CD14-positive monocyte (primary cell): ENCODE measurements around the gene LIPI. TPM values are rescaled to one million over a fixed set of nuclear protein-coding genes. Genes with fewer than 3 reads are reported as not detected.

Source experiments
- DNase-seq, 3 donors: peaks; one replicate each; pipeline ENCODE4 v3.0.0-alpha.2; 2011 to 2022
- H2AFZ ChIP-seq: 2 replicates; pipeline ENCODE4 v1.6.0; 2012; ENCODE audit warnings: mild to moderate bottlenecking, low read depth, low read length, inconsistent platforms; ENCODE audit not compliant: insufficient read depth, poor library complexity, severe bottlenecking
- H3K27ac ChIP-seq, 2 donors: 1 replicate in 1 of 2; 2 replicates in 1 of 2; pipeline ENCODE4 v1.5.1; 2012 to 2013; ENCODE audit warnings: low read length in 2 of 2, control low read depth in 1 of 2, inconsistent platforms in 1 of 2, low read depth in 1 of 2, mild to moderate bottlenecking in 1 of 2
- H3K27me3 ChIP-seq, 2 donors: one replicate each; pipeline versions ENCODE4 v1.6.0 to v1.6.1; 2011 to 2013; ENCODE audit warnings: low read length in 2 of 2; ENCODE audit not compliant: control insufficient read depth in 2 of 2, insufficient read depth in 2 of 2
- H3K36me3 ChIP-seq, 2 donors: replicated peaks in 1 of 2; 1 replicate in 1 of 2; 2 replicates in 1 of 2; pipeline versions ENCODE4 v1.5.1 to v1.6.1; 2012 to 2013; ENCODE audit warnings: low read length in 2 of 2, control low read depth in 1 of 2, inconsistent platforms in 1 of 2, mild to moderate bottlenecking in 1 of 2; ENCODE audit not compliant: insufficient read depth in 2 of 2, control insufficient read depth in 1 of 2
- H3K4me1 ChIP-seq, 2 donors: 1 replicate in 1 of 2; 2 replicates in 1 of 2; pipeline versions ENCODE4 v1.5.1 to v1.6.1; 2012 to 2013; ENCODE audit warnings: low read length in 2 of 2, control low read depth in 1 of 2, inconsistent platforms in 1 of 2, mild to moderate bottlenecking in 1 of 2, moderate library complexity in 1 of 2; ENCODE audit not compliant: insufficient read depth in 2 of 2, control insufficient read depth in 1 of 2
- H3K4me2 ChIP-seq: replicated peaks from 2 replicates; pipeline ENCODE3; 2012; ENCODE audit warnings: low read length, moderate library complexity, mild to moderate bottlenecking; ENCODE audit not compliant: poor library complexity, severe bottlenecking; ENCODE audit errors: extremely low read depth
- H3K4me3 ChIP-seq, 3 experiments: fragments of 200-600 bp in 1 of 3; sonication (generic) in 1 of 3; replicated peaks in 1 of 3; 1 replicate in 2 of 3; 2 replicates in 1 of 3; pipeline ENCODE4 v1.5.1; 2011 to 2013; ENCODE audit warnings: low read length in 3 of 3, mild to moderate bottlenecking in 3 of 3, control low read depth in 2 of 3, low read depth in 2 of 3, inconsistent platforms in 1 of 3, moderate library complexity in 1 of 3
- H3K79me2 ChIP-seq: 2 replicates; pipeline ENCODE4 v1.6.0; 2012; ENCODE audit warnings: mild to moderate bottlenecking, control low read depth, inconsistent platforms, low read length, moderate library complexity; ENCODE audit not compliant: insufficient read depth
- H3K9ac ChIP-seq: 2 replicates; pipeline ENCODE4 v1.6.0; 2017; ENCODE audit warnings: low read length, mild to moderate bottlenecking; ENCODE audit not compliant: insufficient read depth, poor library complexity, severe bottlenecking
- H3K9me3 ChIP-seq, 2 donors: replicated peaks in 1 of 2; 1 replicate in 1 of 2; 2 replicates in 1 of 2; pipeline versions ENCODE4 v1.5.1 to v1.6.1; 2012 to 2013; ENCODE audit warnings: low read length in 2 of 2, control low read depth in 1 of 2; ENCODE audit not compliant: control insufficient read depth in 1 of 2, insufficient read depth in 1 of 2
- H4K20me1 ChIP-seq: 2 replicates; pipeline ENCODE4 v1.6.0; 2012; ENCODE audit warnings: mild to moderate bottlenecking, low read length, control low read depth, moderate library complexity; ENCODE audit not compliant: insufficient read depth
- H3K27ac Mint-ChIP-seq, 7 donors: one replicate each; pipeline ENCODE4 v1.8.0; 2020; ENCODE audit warnings: mild to moderate bottlenecking in 7 of 7, mixed read lengths in 7 of 7, moderate library complexity in 6 of 7, inconsistent platforms in 2 of 7
- H3K27me3 Mint-ChIP-seq, 3 donors: one replicate each; pipeline ENCODE4 v1.8.0; 2021 to 2022; ENCODE audit warnings: low read depth in 3 of 3, mild to moderate bottlenecking in 3 of 3, mixed read lengths in 3 of 3, moderate library complexity in 3 of 3, inconsistent platforms in 1 of 3
- H3K36me3 Mint-ChIP-seq, 2 donors: one replicate each; pipeline ENCODE4 v1.8.0; 2020; ENCODE audit warnings: mixed read lengths in 2 of 2, inconsistent platforms in 1 of 2, mild to moderate bottlenecking in 1 of 2
- H3K4me1 Mint-ChIP-seq: one replicate; pipeline ENCODE4 v1.8.0; 2020; ENCODE audit warnings: mild to moderate bottlenecking, mixed read lengths
- H3K4me3 Mint-ChIP-seq, 2 donors: one replicate each; pipeline ENCODE4 v1.8.0; 2020; ENCODE audit warnings: mild to moderate bottlenecking in 2 of 2, mixed read lengths in 2 of 2, moderate library complexity in 1 of 2
- H3K9me3 Mint-ChIP-seq, 7 donors: one replicate each; pipeline ENCODE4 v1.8.0; 2020 to 2022; ENCODE audit warnings: mixed read lengths in 7 of 7, mild to moderate bottlenecking in 6 of 7, moderate library complexity in 6 of 7, inconsistent platforms in 2 of 7
- WGBS: methylation state at CpG from one replicate; pipeline ENCODE4 v1.1.5; 2013; ENCODE audit warnings: missing lambda C conversion rate; ENCODE audit not compliant: insufficient coverage; 5-methylcytosine and 5-hydroxymethylcytosine counted together
- intact Hi-C, 2 donors: fragments of 100-400 bp; cut with micrococcal nuclease; formaldehyde crosslinking; loops; one replicate each; pipeline versions ENCODE4 v1.15.0 to v1.15.1; 2023
- polyA plus RNA-seq, 3 donors: library from polyadenylated mRNA; depleted of rRNA in 1 of 3; unstranded in 2 of 3; stranded (reverse) in 1 of 3; fragments of 300-500 nt in 2 of 3; fragments of >200 nt in 1 of 3; fragmentation: Illumina TruSeq in 2 of 3; gene quantifications; 1 replicate in 2 of 3; 2 replicates in 1 of 3; pipeline ENCODE4 v1.2.3, GENCODE V29; 2012 to 2021
- TF ChIP-seq, protein P1 (sequence below): fragments of 200-600 bp; IDR thresholded peaks from one replicate; pipeline ENCODE4 v1.8.0; 2022; ENCODE audit warnings: antibody characterized with exemption, mild to moderate bottlenecking

The LIPI gene
- polyA plus RNA-seq, 3 donors: not detected

DNA sequence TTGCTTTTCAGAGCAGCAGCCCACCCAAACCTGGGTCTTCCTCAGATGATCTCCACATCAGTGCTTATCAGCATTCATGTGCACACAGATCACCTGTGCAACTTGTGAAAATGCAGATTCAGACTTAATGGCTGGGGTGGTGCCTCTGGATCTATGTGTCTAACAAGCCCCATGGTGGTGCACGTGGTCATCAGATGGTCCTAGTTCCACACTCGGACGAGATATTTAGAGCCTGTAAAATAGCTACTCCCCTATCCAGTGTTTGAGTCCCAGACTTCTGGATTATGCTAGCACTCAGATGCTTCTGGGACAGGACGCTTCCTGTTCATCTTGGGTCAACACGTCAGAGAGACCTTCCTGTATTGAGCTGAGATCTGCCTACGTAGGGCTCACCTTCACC lies 114.2 kb downstream of the LIPI start:
- 93% methylated on average over 6 of the region's 6 CpGs for WGBS
- Histone ChIP-seq H3K79me2 (no peaks in the 10 kb centered on the region), H3K4me1 (no peaks in the 10 kb centered on the region), H3K27me3 (no peaks in the 10 kb centered on the region), H3K9me3 (peaks cover 0 to 11% of the 10 kb centered on the region in 2 donors), H2AFZ (no peak overlapping the region), H3K27ac (no peak overlapping the region), H3K36me3 (no peaks in the 10 kb centered on the region), H4K20me1 (no peaks in the 10 kb centered on the region), H3K4me3 (no peak overlapping the region), H3K9ac (no peak overlapping the region), H3K4me2 (no peak overlapping the region)
- Mint-ChIP-seq H3K4me3 (no peak overlapping the region), H3K9me3 (peaks cover 0 to 17% (median 11%) of the 10 kb centered on the region in 7 donors), H3K36me3 (peaks cover 9 to 15% of the 10 kb centered on the region in 2 donors), H3K27ac (peak overlapping the region in 1 of 7 donors; percentile 2), H3K4me1 (no peaks in the 10 kb centered on the region), H3K27me3 (peaks cover 0 to 2% (median 0%) of the 10 kb centered on the region in 3 donors)
- TF ChIP-seq, protein P1, sequence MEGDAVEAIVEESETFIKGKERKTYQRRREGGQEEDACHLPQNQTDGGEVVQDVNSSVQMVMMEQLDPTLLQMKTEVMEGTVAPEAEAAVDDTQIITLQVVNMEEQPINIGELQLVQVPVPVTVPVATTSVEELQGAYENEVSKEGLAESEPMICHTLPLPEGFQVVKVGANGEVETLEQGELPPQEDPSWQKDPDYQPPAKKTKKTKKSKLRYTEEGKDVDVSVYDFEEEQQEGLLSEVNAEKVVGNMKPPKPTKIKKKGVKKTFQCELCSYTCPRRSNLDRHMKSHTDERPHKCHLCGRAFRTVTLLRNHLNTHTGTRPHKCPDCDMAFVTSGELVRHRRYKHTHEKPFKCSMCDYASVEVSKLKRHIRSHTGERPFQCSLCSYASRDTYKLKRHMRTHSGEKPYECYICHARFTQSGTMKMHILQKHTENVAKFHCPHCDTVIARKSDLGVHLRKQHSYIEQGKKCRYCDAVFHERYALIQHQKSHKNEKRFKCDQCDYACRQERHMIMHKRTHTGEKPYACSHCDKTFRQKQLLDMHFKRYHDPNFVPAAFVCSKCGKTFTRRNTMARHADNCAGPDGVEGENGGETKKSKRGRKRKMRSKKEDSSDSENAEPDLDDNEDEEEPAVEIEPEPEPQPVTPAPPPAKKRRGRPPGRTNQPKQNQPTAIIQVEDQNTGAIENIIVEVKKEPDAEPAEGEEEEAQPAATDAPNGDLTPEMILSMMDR: no peak
- intact Hi-C loops: no loop called here
- DNase-seq: no peak

DNA sequence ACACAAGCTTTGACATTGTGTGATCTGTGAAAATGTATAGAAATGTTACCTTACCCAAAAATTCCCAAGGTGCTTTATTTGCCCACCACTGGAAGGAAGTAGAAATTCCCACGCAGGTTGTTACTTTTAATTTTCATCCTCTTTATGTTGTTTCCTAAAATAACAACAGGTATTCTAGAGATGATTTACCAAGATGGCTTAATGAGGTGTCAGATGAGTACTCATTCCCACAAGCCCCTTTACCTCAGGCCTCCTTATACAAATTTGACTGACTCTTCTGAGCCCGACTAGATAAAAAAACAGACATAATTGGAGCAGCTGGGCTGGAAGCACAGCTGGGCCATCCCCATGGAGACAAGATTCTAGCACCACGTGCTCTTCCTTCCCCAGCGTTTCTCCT lies 114.6 kb downstream of the LIPI start:
- Histone ChIP-seq H3K4me2 (no peak overlapping the region), H3K27ac (no peak overlapping the region), H3K4me1 (no peaks in the 10 kb centered on the region), H3K4me3 (no peak overlapping the region), H2AFZ (no peak overlapping the region), H3K27me3 (no peaks in the 10 kb centered on the region), H3K79me2 (no peaks in the 10 kb centered on the region), H4K20me1 (no peaks in the 10 kb centered on the region), H3K9ac (no peak overlapping the region), H3K36me3 (no peaks in the 10 kb centered on the region), H3K9me3 (peaks cover 0 to 11% of the 10 kb centered on the region in 2 donors)
- no peak overlapping the region for H3K4me3 Mint-ChIP-seq
- H3K27ac Mint-ChIP-seq: peak overlapping the region in 1 of 7 donors; percentile 2
- H3K27me3 Mint-ChIP-seq: peaks cover 0 to 2% (median 0%) of the 10 kb centered on the region in 3 donors
- H3K36me3 Mint-ChIP-seq: peaks cover 9 to 16% of the 10 kb centered on the region in 2 donors
- peaks cover 0 to 17% (median 11%) of the 10 kb centered on the region in 7 donors for H3K9me3 Mint-ChIP-seq
- DNase-seq: no peak
- H3K4me1 Mint-ChIP-seq: no peaks in the 10 kb centered on the region
- TF ChIP-seq, protein P1: no peak
- WGBS: 78% methylated on average over 3 of the region's 4 CpGs
- intact Hi-C loops: no loop called here
